HG03520 (cell line): ENCODE data around the gene TMEM120B.

Source experiments
- ATAC-seq: cut with Tn5 transposase; IDR thresholded peaks from one replicate; pipeline ENCODE4 v1.9.1; 2021; ENCODE audit warnings: mild to moderate bottlenecking, moderate library complexity; ENCODE audit not compliant: unreplicated experiment

Gene TMEM120B

GRCh38 chr12:121801595-121802484 is 89.3 kb downstream of the TMEM120B start:
- ATAC-seq, result no peak

GRCh38 chr12:121802485-121802842 is 89.9 kb downstream of the TMEM120B start:
- no peak for ATAC-seq

- ATAC-seq, result peak; percentile 39
These were observed 90.5 kb downstream of the TMEM120B start for GRCh38 chr12:121802843-121803698.

- ATAC-seq, result no peak
These were observed 91.4 kb downstream of the TMEM120B start, which contains the start of gene SETD1B for GRCh38 chr12:121803861-121804416. Gene SETD1B, plus strand, starts transcription at chr12:121804009. Its CDS starts 729 bp downstream, at chr12:121804738.

- ATAC-seq, result no peak
These were observed 92.0 kb downstream of the TMEM120B start for GRCh38 chr12:121804417-121805111.

- no peak for ATAC-seq
These were observed 92.8 kb downstream of the TMEM120B start for GRCh38 chr12:121805171-121806008.

- no peak for ATAC-seq
These were observed 93.5 kb downstream of the TMEM120B start for GRCh38 chr12:121806009-121806545.

- no peak for ATAC-seq
These were observed 94.2 kb downstream of the TMEM120B start for GRCh38 chr12:121806546-121807423.

- ATAC-seq, result no peak
These were observed 95.2 kb downstream of the TMEM120B start for GRCh38 chr12:121807642-121808347.

- no peak for ATAC-seq
These were observed 96.1 kb downstream of the TMEM120B start for GRCh38 chr12:121808623-121809022.

- no peak for ATAC-seq
These were observed 97.2 kb downstream of the TMEM120B start for GRCh38 chr12:121809712-121810116.

GRCh38 chr12:121810234-121810817 is 97.8 kb downstream of the TMEM120B start:
- no peak for ATAC-seq

GRCh38 chr12:121810833-121811433 is 98.4 kb downstream of the TMEM120B start:
- ATAC-seq, result no peak

- ATAC-seq, result peak; percentile 55
These were observed 99.1 kb downstream of the TMEM120B start for GRCh38 chr12:121811434-121812319.

- ATAC-seq, result no peak
These were observed 99.8 kb downstream of the TMEM120B start for GRCh38 chr12:121812320-121812871.
